ENCODE measurements around the gene SLC6A18.

Gene SLC6A18

GRCh38 chr5:1292846-1293415, 67.8 kb downstream of the SLC6A18 start:
- DNase-seq = no peak

DNA sequence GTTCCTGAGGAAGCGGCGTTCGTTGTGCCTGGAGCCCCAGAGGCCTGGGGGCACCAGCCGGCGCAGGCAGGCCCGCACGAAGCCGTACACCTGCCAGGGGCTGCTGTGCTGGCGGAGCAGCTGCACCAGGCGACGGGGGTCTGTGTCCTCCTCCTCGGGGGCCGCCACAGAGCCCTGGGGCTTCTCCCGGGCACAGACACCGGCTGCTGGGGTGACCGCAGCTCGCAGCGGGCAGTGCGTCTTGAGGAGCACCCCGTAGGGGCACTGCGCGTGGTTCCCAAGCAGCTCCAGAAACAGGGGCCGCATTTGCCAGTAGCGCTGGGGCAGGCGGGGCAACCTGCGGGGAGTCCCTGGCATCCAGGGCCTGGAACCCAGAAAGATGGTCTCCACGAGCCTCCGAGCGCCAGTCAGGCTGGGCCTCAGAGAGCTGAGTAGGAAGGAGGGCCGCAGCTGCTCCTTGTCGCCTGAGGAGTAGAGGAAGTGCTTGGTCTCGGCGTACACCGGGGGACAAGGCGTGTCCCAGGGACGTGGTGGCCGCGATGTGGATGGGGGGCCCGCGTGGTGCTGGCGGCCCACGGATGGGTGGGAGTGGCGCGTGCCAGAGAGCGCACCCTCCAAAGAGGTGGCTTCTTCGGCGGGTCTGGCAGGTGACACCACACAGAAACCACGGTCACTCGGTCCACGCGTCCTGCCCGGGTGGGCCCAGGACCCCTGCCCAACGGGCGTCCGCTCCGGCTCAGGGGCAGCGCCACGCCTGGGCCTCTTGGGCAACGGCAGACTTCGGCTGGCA, 68.4 kb downstream of the SLC6A18 start:
- DNase-seq = no peak

- DNase-seq = peak; percentile 58
Measured at GRCh38 chr5:1294206-1294834, 69.1 kb downstream of the SLC6A18 start.

DNA sequence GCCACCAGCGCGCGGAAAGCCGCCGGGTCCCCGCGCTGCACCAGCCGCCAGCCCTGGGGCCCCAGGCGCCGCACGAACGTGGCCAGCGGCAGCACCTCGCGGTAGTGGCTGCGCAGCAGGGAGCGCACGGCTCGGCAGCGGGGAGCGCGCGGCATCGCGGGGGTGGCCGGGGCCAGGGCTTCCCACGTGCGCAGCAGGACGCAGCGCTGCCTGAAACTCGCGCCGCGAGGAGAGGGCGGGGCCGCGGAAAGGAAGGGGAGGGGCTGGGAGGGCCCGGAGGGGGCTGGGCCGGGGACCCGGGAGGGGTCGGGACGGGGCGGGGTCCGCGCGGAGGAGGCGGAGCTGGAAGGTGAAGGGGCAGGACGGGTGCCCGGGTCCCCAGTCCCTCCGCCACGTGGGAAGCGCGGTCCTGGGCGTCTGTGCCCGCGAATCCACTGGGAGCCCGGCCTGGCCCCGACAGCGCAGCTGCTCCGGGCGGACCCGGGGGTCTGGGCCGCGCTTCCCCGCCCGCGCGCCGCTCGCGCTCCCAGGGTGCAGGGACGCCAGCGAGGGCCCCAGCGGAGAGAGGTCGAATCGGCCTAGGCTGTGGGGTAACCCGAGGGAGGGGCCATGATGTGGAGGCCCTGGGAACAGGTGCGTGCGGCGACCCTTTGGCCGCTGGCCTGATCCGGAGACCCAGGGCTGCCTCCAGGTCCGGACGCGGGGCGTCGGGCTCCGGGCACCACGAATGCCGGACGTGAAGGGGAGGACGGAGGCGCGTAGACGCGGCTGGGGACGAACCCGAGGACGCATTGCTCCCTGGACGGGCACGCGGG, 69.9 kb downstream of the SLC6A18 start, which contains the start of gene TERT:
Gene TERT (minus strand): TSS at position 234 of the 815 bp plus-strand sequence. CDS start 79 bp downstream, at position 155.
- peak; percentile 48 for DNase-seq

- DNase-seq = no peak
Measured at GRCh38 chr5:1295650-1296037, 70.5 kb downstream of the SLC6A18 start.

All from right kidney (tissue), 1 donor.